Fibroblast of peridontal ligament (primary cell): Measurements from ENCODE around the gene SLC35E1.

Experiments
- DNase-seq: peaks from one replicate; pipeline ENCODE4 v3.0.0-alpha.2; 2010; ENCODE audit errors: extremely low read depth

SLC35E1 gene

GRCh38 chr19:16598848-16599247 lies 26.6 kb upstream of the SLC35E1 start:
- DNase-seq: no peak

GRCh38 chr19:16596399-16596798 lies 24.2 kb upstream of the SLC35E1 start:
- no peak for DNase-seq

- no peak for DNase-seq
Observed at GRCh38 chr19:16595097-16595496, 22.9 kb upstream of the SLC35E1 start.

- DNase-seq: no peak
Observed at GRCh38 chr19:16594681-16595091, 22.5 kb upstream of the SLC35E1 start.

GRCh38 chr19:16594131-16594586 lies 21.9 kb upstream of the SLC35E1 start:
- DNase-seq: no peak

- no peak for DNase-seq
Observed at GRCh38 chr19:16593181-16593580, 21.0 kb upstream of the SLC35E1 start.

- DNase-seq: no peak
Observed at GRCh38 chr19:16591803-16592556, 19.8 kb upstream of the SLC35E1 start.

- DNase-seq: no peak
Observed at GRCh38 chr19:16590876-16591802, 18.9 kb upstream of the SLC35E1 start.

- no peak for DNase-seq
Observed at GRCh38 chr19:16589917-16590316, 17.7 kb upstream of the SLC35E1 start.

GRCh38 chr19:16588824-16589577 lies 16.8 kb upstream of the SLC35E1 start:
- DNase-seq: no peak

GRCh38 chr19:16587833-16588823 lies 15.9 kb upstream of the SLC35E1 start:
- DNase-seq: no peak

- no peak for DNase-seq
Observed at GRCh38 chr19:16586991-16587832, 15.0 kb upstream of the SLC35E1 start.

GRCh38 chr19:16586477-16586871 lies 14.3 kb upstream of the SLC35E1 start:
- no peak for DNase-seq

GRCh38 chr19:16585808-16586476 lies 13.7 kb upstream of the SLC35E1 start:
- DNase-seq: no peak

- no peak for DNase-seq
Observed at GRCh38 chr19:16585094-16585801, 13.0 kb upstream of the SLC35E1 start.

GRCh38 chr19:16584248-16585093 lies 12.3 kb upstream of the SLC35E1 start:
- DNase-seq: peak; percentile 57

GRCh38 chr19:16582486-16583261 lies 10.5 kb upstream of the SLC35E1 start:
- DNase-seq: no peak
